HG03575 (cell line): ENCODE data around the gene DNAJC9.

Experiments
- ATAC-seq: cut with Tn5 transposase; IDR thresholded peaks from one replicate; pipeline ENCODE4 v1.9.1; 2021; ENCODE audit not compliant: unreplicated experiment, insufficient number of reproducible peaks, low FRiP score; ENCODE audit errors: extremely low read depth

DNAJC9 gene

GRCh38 chr10:73244866-73245477 lies 2.1 kb downstream of the DNAJC9 start:
- no peak for ATAC-seq

GRCh38 chr10:73239908-73240307 lies 7.1 kb downstream of the DNAJC9 start:
- ATAC-seq, result no peak

GRCh38 chr10:73238990-73239566 lies 8.0 kb downstream of the DNAJC9 start:
- no peak for ATAC-seq

- no peak for ATAC-seq
These were observed 12.4 kb downstream of the DNAJC9 start for GRCh38 chr10:73234695-73235094.

- ATAC-seq, result no peak
These were observed 13.2 kb downstream of the DNAJC9 start for GRCh38 chr10:73233883-73234282.

GRCh38 chr10:73232887-73233286 lies 14.2 kb downstream of the DNAJC9 start:
- ATAC-seq, result no peak

- no peak for ATAC-seq
These were observed 17.5 kb downstream of the DNAJC9 start for GRCh38 chr10:73229567-73229966.

- no peak for ATAC-seq
These were observed 18.8 kb downstream of the DNAJC9 start for GRCh38 chr10:73228247-73228646.

GRCh38 chr10:73226663-73227062 lies 20.4 kb downstream of the DNAJC9 start:
- no peak for ATAC-seq

GRCh38 chr10:73225518-73225917 lies 21.5 kb downstream of the DNAJC9 start:
- ATAC-seq, result no peak

- no peak for ATAC-seq
These were observed 26.1 kb downstream of the DNAJC9 start for GRCh38 chr10:73220989-73221388.

- ATAC-seq, result no peak
These were observed 27.7 kb downstream of the DNAJC9 start for GRCh38 chr10:73219384-73219783.

- ATAC-seq, result no peak
These were observed 28.4 kb downstream of the DNAJC9 start for GRCh38 chr10:73218431-73219191.

GRCh38 chr10:73217628-73218027 lies 29.4 kb downstream of the DNAJC9 start:
- no peak for ATAC-seq

GRCh38 chr10:73215749-73216148 lies 31.3 kb downstream of the DNAJC9 start:
- no peak for ATAC-seq

GRCh38 chr10:73211106-73211811 lies 35.8 kb downstream of the DNAJC9 start:
- ATAC-seq, result no peak

- ATAC-seq, result no peak
These were observed 36.5 kb downstream of the DNAJC9 start for GRCh38 chr10:73210395-73211105.

GRCh38 chr10:73209705-73210104 lies 37.4 kb downstream of the DNAJC9 start:
- ATAC-seq, result no peak

- ATAC-seq, result no peak
These were observed 39.2 kb downstream of the DNAJC9 start for GRCh38 chr10:73207883-73208282.
